PC-9 (cell line): ENCODE data around the gene KAT8.
"Not testable (repeated sequence)": the region's sequence is repeated elsewhere in the genome, so short reads cannot be mapped to it uniquely, and the experiment has no call there.

Source experiments
- CTCF ChIP-seq: fragments of 200-600 bp; sonication (generic); conservative IDR thresholded peaks from 2 replicates; pipeline ENCODE4 v1.6.1; 2017; ENCODE audit warnings: mixed run types, antibody characterized with exemption, mild to moderate bottlenecking, moderate library complexity
- EZH2 ChIP-seq: fragments of 200-600 bp; sonication (generic); IDR thresholded peaks from 2 replicates; pipeline ENCODE4 v1.8.0; 2017; ENCODE audit warnings: antibody characterized with exemption, low read depth

GRCh38 chr16:31141071-31141469, 23.6 kb downstream of the KAT8 start:
- TF ChIP-seq CTCF, EZH2: not testable (repeated sequence)
